HEK293 (cell line): ENCODE results near the gene ITIH1.

Source experiments
- CTCF ChIA-PET: fragments of 350-600 bp; formaldehyde crosslinking; extraction: SDS; loops from one replicate; lab custom pipeline; 2021; ENCODE audit warnings: antibody characterized with exemption; lab: Yijun Ruan, JAX
- POLR2A ChIA-PET: fragments of 300-600 bp; formaldehyde crosslinking; extraction: SDS; loops from one replicate; lab custom pipeline; 2020; ENCODE audit warnings: antibody characterized with exemption, inconsistent platforms; lab: Yijun Ruan, JAX
- H3K27ac ChIP-seq: fragments of 200-500 bp; sonication (Bioruptor generic); 2 replicates; pipeline ENCODE4 v1.5.1; 2014; ENCODE audit warnings: low read depth, low read length, control low read depth, inconsistent platforms; ENCODE audit errors: extremely low read depth
- H3K36me3 ChIP-seq, 2 experiments: fragments of 200-500 bp in 1 of 2; sonication (Bioruptor generic) in 1 of 2; 1 replicate in 1 of 2; 2 replicates in 1 of 2; pipeline ENCODE4 v1.5.1; 2014 to 2017; ENCODE audit warnings: inconsistent platforms in 2 of 2, low read length in 2 of 2; ENCODE audit not compliant: control insufficient read depth in 2 of 2, insufficient read depth in 1 of 2
- H3K4me1 ChIP-seq: fragments of 200-500 bp; sonication (Bioruptor generic); 2 replicates; pipeline ENCODE4 v1.5.1; 2014; ENCODE audit warnings: mild to moderate bottlenecking, low read length, inconsistent platforms; ENCODE audit not compliant: control insufficient read depth, insufficient read depth
- H3K4me3 ChIP-seq: 2 replicates; pipeline ENCODE4 v1.5.1; 2011; ENCODE audit warnings: low read depth, mild to moderate bottlenecking, control low read depth, low read length, moderate library complexity
- H3K9me3 ChIP-seq: fragments of 200-500 bp; sonication (Bioruptor generic); 2 replicates; pipeline ENCODE4 v1.5.1; 2014; ENCODE audit warnings: low read depth, low read length, inconsistent platforms; ENCODE audit not compliant: control insufficient read depth, insufficient read depth
- GLI2 ChIP-seq: fragments of 450-650 bp; formaldehyde crosslinking; IDR thresholded peaks from 2 replicates; pipeline ENCODE4; 2017; ENCODE audit warnings: missing biosample characterization, missing genetic modification characterization, low read depth, borderline replicate concordance
- KLF7 ChIP-seq: fragments of 450-650 bp; formaldehyde crosslinking; IDR thresholded peaks from 2 replicates; pipeline ENCODE4 v1.5.1; 2016; ENCODE audit warnings: missing biosample characterization, missing genetic modification characterization, borderline replicate concordance
- PRDM10 ChIP-seq: fragments of 450-650 bp; formaldehyde crosslinking; IDR thresholded peaks from 2 replicates; pipeline ENCODE4 v1.5.1; 2016; ENCODE audit warnings: missing biosample characterization, missing genetic modification characterization
- SCRT2 ChIP-seq: fragments of 450-650 bp; formaldehyde crosslinking; IDR thresholded peaks from 2 replicates; pipeline ENCODE4 v1.5.1; 2016; ENCODE audit warnings: missing biosample characterization, missing genetic modification characterization
- ZBTB20 ChIP-seq: fragments of 450-650 bp; formaldehyde crosslinking; IDR thresholded peaks from 2 replicates; pipeline ENCODE4 v1.5.1; 2016; ENCODE audit warnings: missing biosample characterization, missing genetic modification characterization
- ZFP37 ChIP-seq: fragments of 450-650 bp; formaldehyde crosslinking; IDR thresholded peaks from 2 replicates; pipeline ENCODE4 v1.5.1; 2016; ENCODE audit warnings: missing biosample characterization, missing genetic modification characterization
- ZNF148 ChIP-seq: fragments of 450-650 bp; formaldehyde crosslinking; IDR thresholded peaks from 2 replicates; pipeline ENCODE4 v1.5.0; 2017; ENCODE audit warnings: missing biosample characterization, missing genetic modification characterization, borderline replicate concordance
- ZNF16 ChIP-seq: fragments of 450-650 bp; formaldehyde crosslinking; IDR thresholded peaks from 2 replicates; pipeline ENCODE4 v1.5.1; 2016; ENCODE audit warnings: low read depth, missing biosample characterization, missing genetic modification characterization
- ZNF266 ChIP-seq: fragments of 450-650 bp; formaldehyde crosslinking; IDR thresholded peaks from 2 replicates; pipeline ENCODE4 v1.5.1; 2016; ENCODE audit warnings: missing biosample characterization, missing genetic modification characterization, low read depth
- ZNF416 ChIP-seq: fragments of 450-650 bp; formaldehyde crosslinking; IDR thresholded peaks from 2 replicates; pipeline ENCODE4 v1.5.1; 2016; ENCODE audit warnings: missing biosample characterization, missing genetic modification characterization
- ZNF518A ChIP-seq: fragments of 450-650 bp; formaldehyde crosslinking; conservative IDR thresholded peaks from 2 replicates; pipeline ENCODE4 v1.5.1; 2016; ENCODE audit warnings: low read depth, missing biosample characterization, missing genetic modification characterization
- ZNF521 ChIP-seq: fragments of 450-650 bp; formaldehyde crosslinking; IDR thresholded peaks from 2 replicates; pipeline ENCODE4 v1.5.1; 2017; ENCODE audit warnings: missing biosample characterization, mild to moderate bottlenecking, missing genetic modification characterization
- ZNF549 ChIP-seq: fragments of 450-650 bp; IDR thresholded peaks from 2 replicates; pipeline ENCODE4 v1.5.1; 2018; ENCODE audit warnings: missing biosample characterization, missing genetic modification characterization, mild to moderate bottlenecking, inconsistent platforms, moderate library complexity
- ZNF654 ChIP-seq: fragments of 450-650 bp; formaldehyde crosslinking; IDR thresholded peaks from 2 replicates; pipeline ENCODE4 v1.5.1; 2016; ENCODE audit warnings: low read depth, missing biosample characterization, missing genetic modification characterization
- ZNF660 ChIP-seq: fragments of 450-650 bp; IDR thresholded peaks from 2 replicates; pipeline ENCODE4 v1.5.1; 2018; ENCODE audit warnings: missing biosample characterization, mild to moderate bottlenecking, missing genetic modification characterization
- ZSCAN16 ChIP-seq: fragments of 450-650 bp; formaldehyde crosslinking; IDR thresholded peaks from 2 replicates; pipeline ENCODE4 v1.5.1; 2016; ENCODE audit warnings: missing biosample characterization, missing genetic modification characterization
- ZXDB ChIP-seq: fragments of 450-650 bp; formaldehyde crosslinking; IDR thresholded peaks from 2 replicates; pipeline ENCODE4 v1.5.1; 2016; ENCODE audit warnings: missing biosample characterization, missing genetic modification characterization
- TF ChIP-seq, protein P1 (sequence below): fragments of 450-650 bp; formaldehyde crosslinking; IDR thresholded peaks from 2 replicates; pipeline ENCODE4 v1.5.1; 2016; ENCODE audit warnings: missing biosample characterization, missing genetic modification characterization
- TF ChIP-seq, protein P2 (sequence below): fragments of 450-650 bp; formaldehyde crosslinking; IDR thresholded peaks from 2 replicates; pipeline ENCODE4 v1.5.1; 2016; ENCODE audit warnings: missing biosample characterization, missing genetic modification characterization
- TF ChIP-seq, protein P3 (sequence below): fragments of 450-650 bp; formaldehyde crosslinking; IDR thresholded peaks from 2 replicates; pipeline ENCODE4 v1.5.1; 2016; ENCODE audit warnings: missing biosample characterization, missing genetic modification characterization

ITIH1 gene

GRCh38 chr3:52779837-52780585 lies 2.6 kb downstream of the ITIH1 start:
- Histone ChIP-seq H3K9me3 (no peaks in the 10 kb centered on the region), H3K27ac (no peak overlapping the region), H3K36me3 (no peaks in the 10 kb centered on the region), H3K4me3 (no peak overlapping the region), H3K4me1 (no peaks in the 10 kb centered on the region)
- ChIA-PET POLR2A (interaction anchor here (1.3 kb wide), 1 partner anchor 9 kb away, joined by 5 read pairs; the partner anchor contains the start of gene NEK4), CTCF (interaction anchor here (0.7 to 2.0 kb wide), 3 partner anchors 10 to 119 kb away, joined by 3 to 4 read pairs (median 3); partner anchors contain the start of gene NEK4)
- TF ChIP-seq ZNF654 (tag by site-specific recombination) (no peak), KLF7 (tag by site-specific recombination) (no peak), ZXDB (tag by site-specific recombination) (no peak), ZNF16 (tag by site-specific recombination) (no peak), ZNF416 (no peak), ZNF660 (tag by site-specific recombination) (no peak), ZNF266 (tag by site-specific recombination) (no peak), PRDM10 (no peak), ZNF549 (no peak), SCRT2 (no peak), ZNF521 (tag by site-specific recombination) (no peak), ZNF518A (tag by site-specific recombination) (no peak), GLI2 (tag by site-specific recombination) (no peak), ZNF148 (tag by site-specific recombination) (no peak), ZBTB20 (tag by site-specific recombination) (no peak), ZSCAN16 (no peak), ZFP37 (tag by site-specific recombination) (no peak)
- TF ChIP-seq, protein P1, sequence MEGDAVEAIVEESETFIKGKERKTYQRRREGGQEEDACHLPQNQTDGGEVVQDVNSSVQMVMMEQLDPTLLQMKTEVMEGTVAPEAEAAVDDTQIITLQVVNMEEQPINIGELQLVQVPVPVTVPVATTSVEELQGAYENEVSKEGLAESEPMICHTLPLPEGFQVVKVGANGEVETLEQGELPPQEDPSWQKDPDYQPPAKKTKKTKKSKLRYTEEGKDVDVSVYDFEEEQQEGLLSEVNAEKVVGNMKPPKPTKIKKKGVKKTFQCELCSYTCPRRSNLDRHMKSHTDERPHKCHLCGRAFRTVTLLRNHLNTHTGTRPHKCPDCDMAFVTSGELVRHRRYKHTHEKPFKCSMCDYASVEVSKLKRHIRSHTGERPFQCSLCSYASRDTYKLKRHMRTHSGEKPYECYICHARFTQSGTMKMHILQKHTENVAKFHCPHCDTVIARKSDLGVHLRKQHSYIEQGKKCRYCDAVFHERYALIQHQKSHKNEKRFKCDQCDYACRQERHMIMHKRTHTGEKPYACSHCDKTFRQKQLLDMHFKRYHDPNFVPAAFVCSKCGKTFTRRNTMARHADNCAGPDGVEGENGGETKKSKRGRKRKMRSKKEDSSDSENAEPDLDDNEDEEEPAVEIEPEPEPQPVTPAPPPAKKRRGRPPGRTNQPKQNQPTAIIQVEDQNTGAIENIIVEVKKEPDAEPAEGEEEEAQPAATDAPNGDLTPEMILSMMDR (tag by site-specific recombination) = no peak
- TF ChIP-seq, protein P2, sequence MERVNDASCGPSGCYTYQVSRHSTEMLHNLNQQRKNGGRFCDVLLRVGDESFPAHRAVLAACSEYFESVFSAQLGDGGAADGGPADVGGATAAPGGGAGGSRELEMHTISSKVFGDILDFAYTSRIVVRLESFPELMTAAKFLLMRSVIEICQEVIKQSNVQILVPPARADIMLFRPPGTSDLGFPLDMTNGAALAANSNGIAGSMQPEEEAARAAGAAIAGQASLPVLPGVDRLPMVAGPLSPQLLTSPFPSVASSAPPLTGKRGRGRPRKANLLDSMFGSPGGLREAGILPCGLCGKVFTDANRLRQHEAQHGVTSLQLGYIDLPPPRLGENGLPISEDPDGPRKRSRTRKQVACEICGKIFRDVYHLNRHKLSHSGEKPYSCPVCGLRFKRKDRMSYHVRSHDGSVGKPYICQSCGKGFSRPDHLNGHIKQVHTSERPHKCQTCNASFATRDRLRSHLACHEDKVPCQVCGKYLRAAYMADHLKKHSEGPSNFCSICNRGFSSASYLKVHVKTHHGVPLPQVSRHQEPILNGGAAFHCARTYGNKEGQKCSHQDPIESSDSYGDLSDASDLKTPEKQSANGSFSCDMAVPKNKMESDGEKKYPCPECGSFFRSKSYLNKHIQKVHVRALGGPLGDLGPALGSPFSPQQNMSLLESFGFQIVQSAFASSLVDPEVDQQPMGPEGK (tag by site-specific recombination) = no peak
- TF ChIP-seq, protein P3, sequence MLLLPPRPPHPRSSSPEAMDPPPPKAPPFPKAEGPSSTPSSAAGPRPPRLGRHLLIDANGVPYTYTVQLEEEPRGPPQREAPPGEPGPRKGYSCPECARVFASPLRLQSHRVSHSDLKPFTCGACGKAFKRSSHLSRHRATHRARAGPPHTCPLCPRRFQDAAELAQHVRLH = no peak
